A549 (cell line): ENCODE data around the gene AFAP1L2.

Source experiments
- CTCF ChIP-seq: fragments of >200 bp; sonication (Bioruptor Twin); formaldehyde crosslinking; IDR thresholded peaks from 3 replicates; pipeline ENCODE4 v1.5.1; 2016
- ESRRA ChIP-seq: fragments of 150-350 bp; IDR thresholded peaks from 2 replicates; pipeline ENCODE4 v1.6.1; 2014; ENCODE audit warnings: mild to moderate bottlenecking, low read length, borderline replicate concordance
- FOSB ChIP-seq: fragments of 250-450 bp; sonication (Bioruptor Pico); IDR thresholded peaks from 2 replicates; pipeline ENCODE4 v1.5.0; 2020; ENCODE audit warnings: mild to moderate bottlenecking, moderate library complexity
- FOSL2 ChIP-seq, 2 experiments: fragments of 450-650 bp in 1 of 2; fragments of >200 bp in 1 of 2; sonication (Bioruptor Twin) in 1 of 2; formaldehyde crosslinking; IDR thresholded peaks; 2 replicates each; pipeline versions ENCODE4 v1.5.0 to v1.6.1; 2016 to 2020; ENCODE audit warnings: mild to moderate bottlenecking in 1 of 2, moderate library complexity in 1 of 2
- HMGXB4 ChIP-seq: fragments of 250-450 bp; sonication (Bioruptor Pico); IDR thresholded peaks from 2 replicates; pipeline ENCODE4 v1.5.0; 2021; ENCODE audit warnings: mild to moderate bottlenecking, moderate library complexity, borderline replicate concordance
- HOXB5 ChIP-seq: fragments of 250-450 bp; sonication (Bioruptor Pico); IDR thresholded peaks from 2 replicates; pipeline ENCODE4 v1.5.0; 2020; ENCODE audit warnings: mild to moderate bottlenecking, moderate library complexity
- MAFK ChIP-seq: fragments of 450-650 bp; IDR thresholded peaks from 2 replicates; pipeline ENCODE4 v1.6.1; 2014; ENCODE audit not compliant: partially characterized antibody
- MAX ChIP-seq: IDR thresholded peaks from 2 replicates; pipeline ENCODE4 v1.6.1; 2012
- MAZ ChIP-seq: fragments of 150-350 bp; IDR thresholded peaks from 2 replicates; pipeline ENCODE4 v1.6.1; 2014; ENCODE audit warnings: antibody characterized with exemption, low read depth, low read length, borderline replicate concordance
- MYC ChIP-seq: IDR thresholded peaks from 2 replicates; pipeline ENCODE4 v1.6.1; 2012; ENCODE audit warnings: mild to moderate bottlenecking, inconsistent platforms, low read length, improper control_type of control experiment, borderline replicate concordance
- POLR2A ChIP-seq: IDR thresholded peaks from 2 replicates; pipeline ENCODE4 v1.6.1; 2012; ENCODE audit warnings: mild to moderate bottlenecking, low read length
- TP53 ChIP-seq: fragments of 250-450 bp; sonication (Bioruptor Pico); IDR thresholded peaks from 2 replicates; pipeline ENCODE4 v1.5.0; 2021; ENCODE audit warnings: mild to moderate bottlenecking, moderate library complexity
- TF ChIP-seq, protein P1 (sequence below): fragments of 450-650 bp; IDR thresholded peaks from 2 replicates; pipeline ENCODE4 v1.6.1; 2014; ENCODE audit warnings: antibody characterized with exemption
- TF ChIP-seq, protein P2 (sequence below): fragments of >200 bp; sonication (Bioruptor Twin); formaldehyde crosslinking; IDR thresholded peaks from 2 replicates; pipeline ENCODE4 v1.6.1; 2016

- no peak for TF ChIP-seq POLR2A
- TF ChIP-seq, protein P1, sequence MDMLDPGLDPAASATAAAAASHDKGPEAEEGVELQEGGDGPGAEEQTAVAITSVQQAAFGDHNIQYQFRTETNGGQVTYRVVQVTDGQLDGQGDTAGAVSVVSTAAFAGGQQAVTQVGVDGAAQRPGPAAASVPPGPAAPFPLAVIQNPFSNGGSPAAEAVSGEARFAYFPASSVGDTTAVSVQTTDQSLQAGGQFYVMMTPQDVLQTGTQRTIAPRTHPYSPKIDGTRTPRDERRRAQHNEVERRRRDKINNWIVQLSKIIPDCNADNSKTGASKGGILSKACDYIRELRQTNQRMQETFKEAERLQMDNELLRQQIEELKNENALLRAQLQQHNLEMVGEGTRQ = no peak
- TF ChIP-seq MAZ = no peak
- TF ChIP-seq CTCF = no peak
- no peak for TF ChIP-seq TP53
- TF ChIP-seq HMGXB4 (CRISPR knock-in tag) = no peak
- TF ChIP-seq ESRRA = no peak
- TF ChIP-seq MAX = no peak
- TF ChIP-seq, protein P2, sequence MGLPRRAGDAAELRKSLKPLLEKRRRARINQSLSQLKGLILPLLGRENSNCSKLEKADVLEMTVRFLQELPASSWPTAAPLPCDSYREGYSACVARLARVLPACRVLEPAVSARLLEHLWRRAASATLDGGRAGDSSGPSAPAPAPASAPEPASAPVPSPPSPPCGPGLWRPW = no peak
- no peak for TF ChIP-seq FOSL2 (IDR thresholded peaks at IDR 0.05)
- no peak for TF ChIP-seq FOSL2 (CRISPR knock-in tag; IDR thresholded peaks at IDR 0.05)
- TF ChIP-seq MYC = no peak
- TF ChIP-seq MAFK = no peak
- no peak for TF ChIP-seq FOSB (CRISPR knock-in tag)
- TF ChIP-seq HOXB5 (CRISPR knock-in tag) = no peak
Measured at GRCh38 chr10:114431414-114432135, 27.3 kb upstream of the AFAP1L2 start.
